Brain microvascular endothelial cell (primary cell): ENCODE measurements around the gene KCNQ1.

Experiments used
- DNase-seq: peaks from one replicate; pipeline ENCODE4 v3.0.0-alpha.2; 2020
- H3K27ac ChIP-seq: fragments of 250-450 bp; sonication (Bioruptor Pico); 2 replicates; pipeline ENCODE4 v1.5.1; 2020; ENCODE audit warnings: mild to moderate bottlenecking, moderate library complexity
- H3K27me3 ChIP-seq: fragments of 250-450 bp; sonication (Bioruptor Pico); replicated peaks from 2 replicates; pipeline ENCODE4 v1.5.1; 2020; ENCODE audit warnings: mild to moderate bottlenecking
- H3K36me3 ChIP-seq: fragments of 250-450 bp; sonication (Bioruptor Pico); replicated peaks from 2 replicates; pipeline ENCODE4 v1.5.1; 2020; ENCODE audit warnings: mild to moderate bottlenecking
- H3K4me3 ChIP-seq: 2 replicates; pipeline ENCODE4 v1.5.1; 2011; ENCODE audit warnings: low read depth, mild to moderate bottlenecking, control low read depth, low read length, moderate library complexity
- in situ Hi-C: cut with HindIII; loops from 2 replicates; pipeline ENCODE4 v1.10.0; 2017; ENCODE audit warnings: low sequenced_read_pairs, low pct_ligation_motif_present
- TF ChIP-seq, protein P1 (sequence below): IDR thresholded peaks from 2 replicates; pipeline ENCODE4 v1.5.1; 2011; ENCODE audit warnings: low read depth, mild to moderate bottlenecking, moderate library complexity, low read length, control low read depth, inconsistent platforms; ENCODE audit errors: missing control alignments

KCNQ1 gene

DNA sequence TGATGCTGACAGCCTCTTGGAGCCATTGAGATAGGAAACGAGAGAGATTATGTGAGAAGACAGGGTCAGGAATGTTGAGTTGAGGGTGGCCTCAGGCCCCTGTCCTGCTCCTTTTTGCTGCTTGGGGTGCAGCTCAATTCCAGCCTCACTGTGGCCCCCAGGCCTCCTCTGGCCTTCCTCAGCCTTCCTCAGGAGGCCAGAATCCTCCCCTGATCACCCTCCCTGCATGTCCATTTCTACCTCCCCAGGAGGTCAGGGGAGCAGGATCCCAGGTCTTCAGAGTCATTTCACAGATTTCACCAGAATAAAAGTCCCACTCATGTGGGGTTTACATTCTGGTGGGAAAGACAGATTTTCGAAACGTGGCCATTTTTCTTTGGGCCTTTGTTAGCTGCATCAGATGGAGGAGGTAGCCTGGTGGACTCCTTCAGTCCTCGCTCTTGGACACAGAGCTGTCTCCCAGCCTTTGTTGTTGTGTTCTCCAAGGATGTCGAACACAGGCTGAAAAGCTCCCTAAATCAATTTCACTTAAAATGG lies 257.2 kb downstream of the KCNQ1 start:
- Histone ChIP-seq H3K27ac (no peak overlapping the region), H3K27me3 (no peaks in the 10 kb centered on the region), H3K4me3 (no peak overlapping the region), H3K36me3 (no peaks in the 10 kb centered on the region)
- TF ChIP-seq, protein P1, sequence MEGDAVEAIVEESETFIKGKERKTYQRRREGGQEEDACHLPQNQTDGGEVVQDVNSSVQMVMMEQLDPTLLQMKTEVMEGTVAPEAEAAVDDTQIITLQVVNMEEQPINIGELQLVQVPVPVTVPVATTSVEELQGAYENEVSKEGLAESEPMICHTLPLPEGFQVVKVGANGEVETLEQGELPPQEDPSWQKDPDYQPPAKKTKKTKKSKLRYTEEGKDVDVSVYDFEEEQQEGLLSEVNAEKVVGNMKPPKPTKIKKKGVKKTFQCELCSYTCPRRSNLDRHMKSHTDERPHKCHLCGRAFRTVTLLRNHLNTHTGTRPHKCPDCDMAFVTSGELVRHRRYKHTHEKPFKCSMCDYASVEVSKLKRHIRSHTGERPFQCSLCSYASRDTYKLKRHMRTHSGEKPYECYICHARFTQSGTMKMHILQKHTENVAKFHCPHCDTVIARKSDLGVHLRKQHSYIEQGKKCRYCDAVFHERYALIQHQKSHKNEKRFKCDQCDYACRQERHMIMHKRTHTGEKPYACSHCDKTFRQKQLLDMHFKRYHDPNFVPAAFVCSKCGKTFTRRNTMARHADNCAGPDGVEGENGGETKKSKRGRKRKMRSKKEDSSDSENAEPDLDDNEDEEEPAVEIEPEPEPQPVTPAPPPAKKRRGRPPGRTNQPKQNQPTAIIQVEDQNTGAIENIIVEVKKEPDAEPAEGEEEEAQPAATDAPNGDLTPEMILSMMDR, result no peak
- in situ Hi-C loops, result no loop called here
- no peak for DNase-seq

DNA sequence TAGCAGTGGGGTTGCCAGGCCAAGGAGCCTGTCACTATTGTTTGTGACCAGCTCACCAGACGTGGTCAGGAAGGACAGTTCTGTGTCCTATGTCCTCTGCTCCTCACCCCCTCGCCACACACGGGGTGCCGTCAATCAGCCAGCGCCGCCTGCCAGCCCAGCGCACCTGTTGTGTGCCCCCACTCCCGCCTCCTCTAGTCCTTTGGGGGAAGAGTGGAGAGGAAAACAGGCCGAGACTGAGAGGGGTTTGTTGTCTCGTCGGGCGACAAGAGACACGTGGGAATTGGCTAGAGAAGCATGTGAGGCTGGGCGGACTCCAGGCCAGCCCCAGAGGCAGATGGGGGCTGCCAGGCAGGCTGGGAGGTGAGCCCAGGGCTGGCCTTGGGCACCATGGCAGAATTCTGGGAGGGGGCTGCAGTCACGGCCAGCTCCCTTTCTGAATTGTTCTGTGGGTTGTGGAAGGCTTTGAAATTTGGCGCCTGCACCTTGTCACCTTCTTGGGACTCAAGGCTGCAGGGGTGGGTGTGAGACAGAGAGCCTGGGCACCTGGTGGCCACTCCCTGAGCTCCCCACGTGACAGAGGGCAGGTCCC lies 258.1 kb downstream of the KCNQ1 start:
- Histone ChIP-seq H3K27me3 (no peaks in the 10 kb centered on the region), H3K4me3 (no peak overlapping the region), H3K27ac (no peak overlapping the region), H3K36me3 (no peaks in the 10 kb centered on the region)
- no peak for DNase-seq
- TF ChIP-seq, protein P1, result no peak
- in situ Hi-C loops, result no loop called here

DNA sequence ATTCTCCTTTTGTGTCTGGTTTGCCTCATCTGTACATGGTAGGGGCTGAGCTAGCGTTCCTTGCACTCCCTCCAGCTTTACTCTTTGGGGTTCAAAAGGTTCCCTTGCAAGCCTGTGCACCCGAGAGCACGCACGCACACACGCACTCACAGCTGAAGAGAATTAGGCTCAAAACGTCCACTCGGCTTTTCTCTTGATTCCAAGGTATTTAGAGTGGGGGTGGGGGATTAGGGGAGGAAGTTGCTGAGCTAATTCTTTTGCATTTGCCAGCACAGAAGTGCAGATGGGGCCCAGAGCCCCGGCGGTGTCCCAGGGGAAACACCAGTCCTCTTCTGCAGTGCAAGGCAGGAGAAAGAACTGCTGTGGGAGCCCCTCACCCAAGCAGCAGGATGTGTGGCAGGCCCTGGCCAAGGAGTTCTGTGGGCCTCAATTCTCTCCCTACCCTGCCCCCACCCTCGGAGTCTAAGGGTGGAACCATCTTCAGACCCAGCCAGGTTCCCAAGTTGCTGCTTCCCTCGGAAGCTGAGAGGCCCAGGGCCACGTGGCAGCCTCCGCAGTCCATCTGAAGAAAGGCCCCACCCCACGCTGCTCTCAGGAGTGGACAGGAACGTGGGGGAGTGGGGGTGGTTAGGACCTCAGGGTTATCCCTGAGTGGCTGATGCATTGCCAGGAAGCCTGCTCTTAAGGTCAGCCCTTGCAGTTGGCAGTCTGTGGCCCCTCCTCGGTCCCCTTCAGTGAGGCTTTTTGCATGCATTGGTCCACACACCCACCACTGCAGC lies 258.7 kb downstream of the KCNQ1 start:
- TF ChIP-seq, protein P1, result no peak
- no peak for DNase-seq
- H3K36me3 ChIP-seq, result no peaks in the 10 kb centered on the region
- no peak overlapping the region for H3K4me3 ChIP-seq
- peaks cover 5% of the 10 kb centered on the region for H3K27me3 ChIP-seq
- no peak overlapping the region for H3K27ac ChIP-seq
- in situ Hi-C loops, result no loop called here

DNA sequence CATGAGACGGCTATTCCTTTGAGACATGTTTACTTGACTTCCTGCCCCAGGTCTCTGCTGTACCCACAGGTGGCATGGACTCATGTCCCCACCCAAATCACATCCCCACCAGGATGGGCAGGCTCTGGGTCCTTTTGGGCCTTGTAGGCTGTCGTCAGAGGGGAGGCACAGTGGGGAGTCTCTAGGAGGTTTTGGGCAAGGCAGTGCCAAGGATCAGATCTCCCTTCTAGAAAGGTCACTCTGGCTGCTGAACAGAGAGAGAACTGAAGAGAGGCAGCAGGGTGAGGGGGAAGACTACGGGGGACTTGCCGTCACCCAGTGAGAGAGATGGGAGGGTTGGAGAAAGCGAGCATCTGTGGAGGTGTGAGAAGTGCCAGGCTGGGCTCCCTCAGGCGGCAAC lies 259.5 kb downstream of the KCNQ1 start:
- no peak for DNase-seq

DNA sequence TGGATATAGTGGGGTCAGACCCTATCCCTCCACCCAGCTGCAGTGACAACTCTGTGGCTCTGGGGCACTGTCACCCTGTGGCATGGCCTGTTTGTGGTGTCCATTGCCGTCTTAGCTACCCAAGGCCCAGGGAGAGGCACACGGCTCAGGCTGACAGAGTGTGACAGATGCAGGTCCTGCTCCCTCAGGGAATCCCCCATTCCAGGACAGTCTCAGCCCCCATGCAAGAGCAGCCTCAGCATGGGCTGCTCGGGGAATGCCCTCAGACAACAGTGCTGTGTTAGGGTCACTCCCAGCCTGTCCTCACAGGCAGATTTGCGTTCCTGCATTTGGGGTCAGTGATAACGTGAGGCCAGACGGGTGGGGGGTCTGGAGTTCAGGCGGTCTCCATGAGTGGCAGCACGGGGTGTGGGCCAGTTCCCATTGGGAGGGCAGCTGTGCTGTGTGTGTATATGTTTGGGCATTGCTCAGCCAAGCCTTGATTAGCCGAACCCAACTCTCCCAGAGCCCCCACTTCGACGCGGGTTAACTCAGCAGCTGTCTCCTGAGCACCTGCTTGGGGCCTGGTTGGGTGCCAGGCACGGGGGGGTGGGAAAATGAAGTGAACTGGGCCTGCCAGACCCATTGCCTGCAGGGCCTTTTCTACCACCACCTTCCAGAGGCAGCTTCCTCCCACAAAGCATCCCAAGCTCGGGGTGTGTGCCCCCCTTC lies 260.2 kb downstream of the KCNQ1 start:
- in situ Hi-C loops, result no loop called here

More for the DNA sequence above, 259.5 kb downstream of the KCNQ1 start:
- no peak overlapping the region for H3K4me3 ChIP-seq
- in situ Hi-C loops, result no loop called here
- peaks cover 6% of the 10 kb centered on the region for H3K27me3 ChIP-seq
- no peaks in the 10 kb centered on the region for H3K36me3 ChIP-seq
- TF ChIP-seq, protein P1, result no peak
- no peak overlapping the region for H3K27ac ChIP-seq

More for the DNA sequence above, 260.2 kb downstream of the KCNQ1 start:
- H3K27me3 ChIP-seq, result peaks cover 6% of the 10 kb centered on the region
- no peak for DNase-seq
- no peaks in the 10 kb centered on the region for H3K36me3 ChIP-seq
- TF ChIP-seq, protein P1, result no peak
- H3K4me3 ChIP-seq, result no peak overlapping the region
- no peak overlapping the region for H3K27ac ChIP-seq
